GM21737 (cell line): ENCODE measurements around the gene RASA3.
A peak's percentile ranks its signal among the peaks of the same experiment; 100 is the strongest.

Experiments
- ATAC-seq: cut with Tn5 transposase; IDR thresholded peaks from one replicate; pipeline ENCODE4 v1.9.1; 2021; ENCODE audit warnings: mild to moderate bottlenecking, moderate library complexity; ENCODE audit not compliant: unreplicated experiment

Gene RASA3

GRCh38 chr13:114071410-114071809 lies 61.0 kb downstream of the RASA3 start:
- no peak for ATAC-seq

DNA sequence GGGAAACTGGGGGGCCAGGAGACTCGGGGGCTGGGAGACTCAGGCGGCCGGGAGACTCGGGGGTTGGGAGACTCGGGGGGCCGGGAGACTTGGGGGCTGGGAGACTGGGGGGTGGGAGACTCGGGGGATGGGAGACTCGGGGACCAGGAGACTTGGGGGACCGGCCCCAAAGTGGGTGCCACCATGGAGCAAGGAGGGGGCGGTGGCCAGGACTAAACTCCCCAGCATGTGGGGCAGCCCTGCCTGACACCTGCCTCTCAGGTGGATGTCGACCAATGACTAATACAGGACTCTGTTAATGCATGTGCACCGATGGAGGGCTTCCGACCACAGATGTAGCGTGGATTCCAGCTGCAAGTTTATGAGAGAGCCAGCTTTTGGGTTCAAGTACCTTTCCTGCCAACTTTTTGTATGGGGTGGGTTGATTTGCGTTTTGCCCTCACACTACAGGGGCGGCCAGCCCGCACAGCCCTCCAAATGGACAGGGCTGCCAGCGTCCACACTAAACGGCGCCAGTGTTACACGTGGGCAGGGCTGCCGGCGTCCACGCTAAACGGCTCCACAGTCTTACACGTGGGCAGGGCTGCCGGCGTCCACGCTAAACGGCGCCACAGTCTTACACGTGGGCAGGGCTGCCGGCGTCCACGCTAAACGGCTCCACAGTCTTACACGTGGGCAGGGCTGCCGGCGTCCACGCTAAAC lies 62.2 kb downstream of the RASA3 start:
- ATAC-seq = no peak

DNA sequence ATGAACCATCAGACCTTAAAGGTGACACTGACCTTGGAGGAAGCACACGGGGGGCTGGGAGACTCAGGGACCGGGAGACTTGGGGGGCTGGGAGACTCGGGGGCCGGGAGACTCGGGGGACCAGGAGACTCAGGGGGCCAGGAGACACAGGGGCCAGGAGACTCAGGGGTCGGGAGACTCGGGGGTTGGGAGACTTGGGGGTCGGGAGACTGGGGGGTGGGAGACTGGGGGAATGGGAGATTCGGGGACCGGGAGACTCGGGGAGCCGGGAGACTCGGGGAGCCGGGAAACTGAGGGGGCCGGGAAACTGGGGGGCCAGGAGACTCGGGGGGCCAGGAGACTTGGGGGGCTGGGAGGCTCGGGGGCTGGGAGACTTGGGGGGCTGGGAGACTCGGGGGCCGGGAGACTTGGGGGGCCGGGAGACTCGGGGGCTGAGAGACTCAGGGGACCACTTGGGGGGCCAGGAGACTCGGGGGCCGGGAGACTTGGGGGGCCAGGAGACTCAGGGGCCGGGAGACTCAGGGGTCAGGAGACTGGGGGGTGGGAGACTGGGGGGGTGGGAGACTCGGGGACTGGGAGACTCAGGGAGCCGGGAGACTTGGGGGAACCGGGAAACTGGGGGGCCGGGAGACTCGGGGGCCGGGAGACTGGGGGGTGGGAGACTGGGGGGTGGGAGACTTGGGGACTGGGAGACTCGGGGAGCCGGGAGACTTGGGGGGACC lies 62.9 kb downstream of the RASA3 start:
- ATAC-seq = no peak

- ATAC-seq = no peak
Measured at GRCh38 chr13:114068656-114069318, 63.6 kb downstream of the RASA3 start.

DNA sequence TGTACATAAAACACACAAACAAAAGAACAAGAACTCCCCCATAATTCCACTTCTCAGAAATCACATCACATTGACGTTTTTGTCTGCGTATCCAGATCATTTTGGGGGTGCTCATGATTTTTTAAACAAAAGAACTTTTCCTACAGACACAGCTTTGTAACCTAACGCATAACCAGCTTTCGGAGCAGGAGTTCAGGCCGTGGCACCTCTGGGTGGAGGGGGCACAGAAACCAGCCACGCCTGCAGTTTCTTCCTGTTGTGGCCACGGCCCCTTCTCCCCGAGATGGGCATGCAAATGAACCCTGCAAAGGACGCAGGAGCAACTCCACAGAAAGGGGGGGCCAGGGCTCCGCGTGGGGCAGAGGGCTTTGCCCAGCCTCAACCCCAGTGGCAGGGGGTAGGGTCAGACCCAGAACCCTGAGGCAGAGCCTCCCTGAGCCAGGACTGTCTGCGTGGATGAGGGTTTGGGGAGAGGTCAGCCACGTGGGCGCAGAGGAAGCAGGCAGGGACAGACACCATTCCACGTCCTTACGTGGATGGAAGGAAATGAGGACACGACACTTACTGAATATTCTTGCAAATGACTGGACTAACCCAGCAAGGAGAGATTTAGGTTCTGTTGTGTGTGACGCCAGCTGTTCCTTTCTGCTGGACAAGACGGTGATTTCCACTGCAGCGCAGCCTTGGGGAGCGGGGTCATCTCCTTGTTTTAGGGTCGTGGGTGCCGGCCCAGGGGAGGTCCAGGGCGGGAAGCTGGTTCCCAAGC lies 64.4 kb downstream of the RASA3 start:
- ATAC-seq = peak; percentile 30

GRCh38 chr13:114067381-114067885 lies 65.0 kb downstream of the RASA3 start:
- ATAC-seq = peak; percentile 58

DNA sequence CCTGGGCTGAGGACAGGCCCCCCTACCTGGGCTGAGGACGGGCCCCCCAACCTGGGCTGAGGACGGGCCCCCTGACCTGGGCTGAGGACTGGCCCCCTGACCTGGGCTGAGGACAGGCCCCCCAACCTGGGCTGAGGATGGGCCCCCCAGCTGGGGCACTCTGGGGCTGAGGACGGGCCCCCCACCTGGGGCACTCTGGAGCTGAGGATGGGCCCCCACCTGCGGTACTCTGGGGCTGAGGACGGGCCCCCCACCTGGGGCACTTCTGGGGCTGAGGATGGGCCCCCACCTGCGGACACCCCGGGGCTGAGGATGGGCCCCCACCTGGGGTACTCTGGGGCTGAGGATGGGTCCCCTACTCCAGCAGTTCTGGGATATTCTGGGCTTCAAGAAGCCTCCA lies 65.5 kb downstream of the RASA3 start:
- peak; percentile 2 for ATAC-seq

GRCh38 chr13:114065926-114066774 lies 66.3 kb downstream of the RASA3 start:
- ATAC-seq = no peak

GRCh38 chr13:114065141-114065925 lies 67.1 kb downstream of the RASA3 start:
- no peak for ATAC-seq

DNA sequence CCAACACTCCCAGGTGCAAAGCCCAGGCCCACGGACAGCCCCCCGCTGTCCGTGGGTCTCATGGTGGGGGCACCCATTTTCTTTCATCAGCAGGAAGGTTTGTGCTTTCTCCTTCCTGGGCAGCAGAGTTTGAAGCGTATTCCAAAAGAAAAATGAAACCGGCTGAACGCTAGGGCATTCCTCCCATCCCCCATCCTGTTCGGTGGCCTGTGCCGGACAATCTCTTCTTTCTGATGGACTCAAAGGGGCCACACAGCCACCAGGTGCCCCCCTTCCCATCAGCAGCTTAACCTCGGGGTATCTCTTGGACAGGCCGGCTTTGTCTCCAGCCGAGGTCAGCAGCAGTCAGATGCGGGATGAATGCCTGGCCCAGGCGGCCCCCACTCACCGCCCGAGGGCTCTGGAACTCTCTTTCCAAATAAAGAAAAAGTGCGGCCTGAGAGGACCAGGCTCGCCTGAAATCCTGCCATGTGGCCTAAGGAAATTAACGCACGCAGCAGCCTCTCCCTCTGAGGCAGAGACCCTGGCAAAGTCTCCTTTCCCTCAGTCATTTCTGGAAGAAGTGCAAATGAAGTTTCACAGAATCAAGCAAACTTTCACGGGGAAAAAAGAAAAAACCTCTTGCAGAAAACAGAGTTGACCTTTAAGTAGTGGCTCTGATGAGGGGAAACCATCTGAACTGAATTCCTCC lies 67.8 kb downstream of the RASA3 start:
- no peak for ATAC-seq

DNA sequence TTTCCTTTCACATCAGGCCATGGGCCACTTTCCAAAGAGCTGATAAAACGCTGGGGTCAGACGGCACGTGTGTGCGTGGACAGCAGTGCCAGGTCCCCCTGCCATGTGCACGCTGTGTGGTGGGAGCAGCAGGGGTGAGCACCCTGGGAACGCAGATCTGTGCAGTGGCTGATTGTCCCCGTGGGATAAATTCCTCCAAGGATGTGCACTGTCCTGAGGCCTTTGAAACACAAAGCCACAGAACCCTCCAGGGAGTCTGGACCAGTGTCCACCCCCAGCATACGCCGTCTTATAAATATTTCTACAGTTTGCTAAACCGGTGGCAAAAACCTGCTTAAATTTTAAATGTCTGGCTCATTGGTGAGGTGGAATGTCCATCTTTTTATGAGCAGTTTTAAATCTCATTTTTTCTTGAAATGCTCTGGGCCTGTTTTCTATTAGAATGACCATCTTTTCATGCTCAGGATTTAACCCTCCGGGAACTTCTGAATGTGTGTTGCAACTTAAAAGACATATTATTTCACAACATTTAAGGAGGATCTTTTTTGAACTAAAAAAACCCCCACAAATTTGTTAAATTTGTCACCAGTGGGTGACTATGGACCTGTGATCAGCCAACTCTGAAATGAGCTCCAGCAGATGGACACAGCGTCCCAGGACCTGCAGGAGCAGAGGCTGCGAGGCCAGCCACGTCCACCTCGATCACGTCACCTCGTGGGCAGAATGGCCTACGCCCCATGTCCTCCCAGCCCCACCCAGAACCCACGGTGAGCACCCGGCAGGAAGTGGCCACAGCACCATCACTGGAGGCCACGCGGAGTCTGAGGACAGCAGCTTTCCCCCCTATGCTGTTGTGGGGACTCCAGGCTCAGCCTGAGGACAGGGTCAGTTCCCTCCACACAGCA lies 68.6 kb downstream of the RASA3 start:
- no peak for ATAC-seq

- ATAC-seq = no peak
Measured at GRCh38 chr13:114062754-114063153, 69.7 kb downstream of the RASA3 start.

- ATAC-seq = no peak
Measured at GRCh38 chr13:114062341-114062740, 70.1 kb downstream of the RASA3 start.

- no peak for ATAC-seq
Measured at GRCh38 chr13:114061744-114062143, 70.7 kb downstream of the RASA3 start.

GRCh38 chr13:114061047-114061446 lies 71.4 kb downstream of the RASA3 start:
- ATAC-seq = no peak

- ATAC-seq = no peak
Measured at GRCh38 chr13:114059946-114060860, 72.2 kb downstream of the RASA3 start.

DNA sequence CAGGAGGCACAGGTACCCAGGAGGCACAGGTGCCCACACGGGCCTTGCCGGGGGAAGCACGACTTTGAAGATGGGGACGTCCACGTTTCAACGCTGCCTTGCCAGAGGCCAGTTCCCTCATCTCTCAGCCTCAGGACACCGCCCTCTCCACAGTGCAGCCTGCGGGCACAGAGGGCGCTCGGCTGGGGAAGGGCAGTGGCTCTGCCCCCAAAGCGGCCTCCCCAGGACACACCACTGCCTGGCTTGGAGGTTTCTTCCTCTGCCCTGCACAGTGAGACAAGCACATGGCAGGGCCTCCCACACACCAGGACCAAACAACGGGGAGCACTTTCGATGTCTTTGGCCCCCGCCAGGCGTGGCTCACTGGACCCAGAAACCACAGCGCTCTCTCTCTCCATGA lies 73.0 kb downstream of the RASA3 start:
- ATAC-seq = no peak
